ENCODE measurements around the gene RNASEH1.

DNA sequence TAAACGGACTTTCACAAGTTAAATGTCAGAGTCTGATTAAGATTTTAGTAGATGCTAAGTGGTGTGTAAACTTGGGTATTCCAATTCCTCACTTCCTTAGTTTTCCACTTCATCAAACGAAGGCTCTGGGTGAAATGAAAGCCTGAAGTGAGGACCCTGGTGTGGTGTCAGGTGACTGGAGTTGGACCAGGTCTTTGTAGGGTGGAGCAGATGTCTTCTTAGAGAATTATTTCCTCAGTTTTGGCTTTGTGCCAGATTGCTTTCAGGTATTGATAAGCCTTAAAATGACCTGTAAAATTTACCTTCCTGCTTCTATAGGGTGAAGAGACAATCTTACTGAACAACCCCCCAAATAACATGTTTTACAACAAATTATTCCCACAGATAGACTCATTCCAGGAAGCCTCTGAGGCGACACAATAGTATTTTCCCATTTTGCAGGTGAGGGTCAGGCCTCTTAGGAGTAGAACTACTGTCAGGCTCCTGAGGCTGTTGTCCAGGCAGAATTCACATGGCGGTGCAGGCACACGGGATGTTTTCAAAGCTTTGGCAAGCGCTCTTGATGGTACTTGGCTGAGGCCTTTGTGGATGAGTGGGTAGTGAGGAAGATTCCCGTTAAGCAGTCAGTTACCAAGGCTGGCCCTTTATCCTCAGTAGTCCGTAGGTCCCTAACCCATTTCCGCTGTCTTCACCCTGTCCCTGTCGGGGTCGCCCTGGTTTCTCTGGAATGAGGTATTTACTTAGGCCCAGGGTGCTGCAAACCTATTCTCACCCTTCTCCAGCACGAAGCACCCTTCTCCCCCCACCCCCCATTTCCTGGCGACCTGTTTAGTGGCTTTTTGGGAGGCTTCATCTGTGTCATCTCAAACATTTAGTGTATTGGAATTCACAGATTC lies 23.5 kb upstream of the RNASEH1 start:
- TF ChIP-seq, protein P1, sequence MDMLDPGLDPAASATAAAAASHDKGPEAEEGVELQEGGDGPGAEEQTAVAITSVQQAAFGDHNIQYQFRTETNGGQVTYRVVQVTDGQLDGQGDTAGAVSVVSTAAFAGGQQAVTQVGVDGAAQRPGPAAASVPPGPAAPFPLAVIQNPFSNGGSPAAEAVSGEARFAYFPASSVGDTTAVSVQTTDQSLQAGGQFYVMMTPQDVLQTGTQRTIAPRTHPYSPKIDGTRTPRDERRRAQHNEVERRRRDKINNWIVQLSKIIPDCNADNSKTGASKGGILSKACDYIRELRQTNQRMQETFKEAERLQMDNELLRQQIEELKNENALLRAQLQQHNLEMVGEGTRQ (IDR thresholded peaks at IDR 0.05; ENCODE audit: low read depth, low read length) = no peak
- TF ChIP-seq, protein P2, sequence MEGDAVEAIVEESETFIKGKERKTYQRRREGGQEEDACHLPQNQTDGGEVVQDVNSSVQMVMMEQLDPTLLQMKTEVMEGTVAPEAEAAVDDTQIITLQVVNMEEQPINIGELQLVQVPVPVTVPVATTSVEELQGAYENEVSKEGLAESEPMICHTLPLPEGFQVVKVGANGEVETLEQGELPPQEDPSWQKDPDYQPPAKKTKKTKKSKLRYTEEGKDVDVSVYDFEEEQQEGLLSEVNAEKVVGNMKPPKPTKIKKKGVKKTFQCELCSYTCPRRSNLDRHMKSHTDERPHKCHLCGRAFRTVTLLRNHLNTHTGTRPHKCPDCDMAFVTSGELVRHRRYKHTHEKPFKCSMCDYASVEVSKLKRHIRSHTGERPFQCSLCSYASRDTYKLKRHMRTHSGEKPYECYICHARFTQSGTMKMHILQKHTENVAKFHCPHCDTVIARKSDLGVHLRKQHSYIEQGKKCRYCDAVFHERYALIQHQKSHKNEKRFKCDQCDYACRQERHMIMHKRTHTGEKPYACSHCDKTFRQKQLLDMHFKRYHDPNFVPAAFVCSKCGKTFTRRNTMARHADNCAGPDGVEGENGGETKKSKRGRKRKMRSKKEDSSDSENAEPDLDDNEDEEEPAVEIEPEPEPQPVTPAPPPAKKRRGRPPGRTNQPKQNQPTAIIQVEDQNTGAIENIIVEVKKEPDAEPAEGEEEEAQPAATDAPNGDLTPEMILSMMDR (conservative IDR thresholded peaks at IDR 0.05; ENCODE audit: low read depth, low read length) = no peak
- TF ChIP-seq POLR2A (IDR thresholded peaks at IDR 0.05; ENCODE audit: low read depth, low read length) (no peak), MXI1 (IDR thresholded peaks at IDR 0.05; ENCODE audit: borderline replicate concordance, low read depth, low read length) (no peak), MAZ (IDR thresholded peaks at IDR 0.05; ENCODE audit: borderline replicate concordance, low read depth, low read length) (no peak), MAFK (IDR thresholded peaks at IDR 0.05; ENCODE audit: low read depth, low read length) (no peak), RFX5 (IDR thresholded peaks at IDR 0.05; ENCODE audit: low read depth, low read length) (no peak), BHLHE40 (IDR thresholded peaks at IDR 0.05; ENCODE audit: low read depth, low read length) (no peak), NFE2L2 (IDR thresholded peaks at IDR 0.05; ENCODE audit: low read depth, low read length) (no peak), RAD21 (IDR thresholded peaks at IDR 0.05; ENCODE audit: low read length) (no peak), CHD1 (IDR thresholded peaks at IDR 0.05; ENCODE audit: low read depth, low read length) (no peak)
- TF ChIP-seq, protein P3, sequence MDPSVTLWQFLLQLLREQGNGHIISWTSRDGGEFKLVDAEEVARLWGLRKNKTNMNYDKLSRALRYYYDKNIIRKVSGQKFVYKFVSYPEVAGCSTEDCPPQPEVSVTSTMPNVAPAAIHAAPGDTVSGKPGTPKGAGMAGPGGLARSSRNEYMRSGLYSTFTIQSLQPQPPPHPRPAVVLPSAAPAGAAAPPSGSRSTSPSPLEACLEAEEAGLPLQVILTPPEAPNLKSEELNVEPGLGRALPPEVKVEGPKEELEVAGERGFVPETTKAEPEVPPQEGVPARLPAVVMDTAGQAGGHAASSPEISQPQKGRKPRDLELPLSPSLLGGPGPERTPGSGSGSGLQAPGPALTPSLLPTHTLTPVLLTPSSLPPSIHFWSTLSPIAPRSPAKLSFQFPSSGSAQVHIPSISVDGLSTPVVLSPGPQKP (IDR thresholded peaks at IDR 0.05; ENCODE audit: borderline replicate concordance, low read depth, low read length) = no peak
